Activated CD4-positive, alpha-beta T cell treated with anti-CD3 and anti-CD28 coated beads, Interleukin-10, Interleukin-2, amounts not matched to agents 100 ng/mL and 50 ng/mL, durations not matched to agents 16 hours and 8 hours (primary cell): ENCODE measurements around the gene CXorf51A.
"Not testable (repeated sequence)": the region's sequence is repeated elsewhere in the genome, so short reads cannot be mapped to it uniquely, and the experiment has no call there.

ENCODE experiments used
- DNase-seq: peaks from one replicate; pipeline ENCODE4 v3.0.0-alpha.2; 2020

Gene CXorf51A

GRCh38 chrX:146814644-146815043 lies at the start of gene CXorf51A:
Gene CXorf51A (minus strand): TSS chrX:146814744. CDS start chrX:146814723, 21 bp downstream.
- not testable (repeated sequence) for DNase-seq

- no peak for DNase-seq
These were observed 49.0 kb upstream of the CXorf51A start for GRCh38 chrX:146863566-146863965.

GRCh38 chrX:146854281-146854680 lies 39.7 kb upstream of the CXorf51A start:
- DNase-seq: no peak

- DNase-seq: no peak
These were observed 17.4 kb upstream of the CXorf51A start for GRCh38 chrX:146831994-146832393.

- DNase-seq: not testable (repeated sequence)
These were observed 5.1 kb downstream of the CXorf51A start, which contains the start of gene CXorf51B for GRCh38 chrX:146809471-146809870. Gene CXorf51B (plus strand): TSS chrX:146809771. CDS start chrX:146809792, 21 bp downstream.
